ENCODE measurements around the gene NSD2.

DNA sequence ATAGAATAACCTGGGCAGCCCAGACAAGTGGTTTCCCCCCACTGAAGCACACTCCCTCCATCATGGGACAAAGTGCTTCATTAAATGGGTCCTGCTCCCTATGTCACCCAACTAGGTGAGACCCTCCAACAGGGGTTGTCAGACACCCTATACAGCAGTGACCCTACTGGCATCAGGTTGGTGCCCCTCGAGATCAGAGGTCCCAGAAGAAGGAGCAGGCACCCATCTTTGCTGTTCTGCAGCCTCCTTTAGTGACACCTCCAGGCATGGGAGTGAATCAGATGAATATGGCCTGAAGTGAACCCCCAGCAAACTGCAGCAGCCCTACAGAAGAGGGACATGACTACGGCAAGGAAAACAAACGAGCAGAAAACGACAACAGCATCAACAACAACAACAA, 126.5 kb downstream of the NSD2 start:
- TF ChIP-seq CTCF (IDR thresholded peaks at IDR 0.05; ENCODE audit: low read depth, low read length) (no peak), POLR2A (IDR thresholded peaks at IDR 0.05; ENCODE audit: extremely low read depth, insufficient read length) (no peak), MYC (IDR thresholded peaks at IDR 0.05; ENCODE audit: low read depth, low read length) (no peak)
